Measurements from ENCODE around the gene PRLR. TPM values are rescaled to one million over a fixed set of nuclear protein-coding genes. Genes with fewer than 3 reads are reported as not detected.

Gene PRLR
- total RNA-seq, 3 donors from 2014 or later (not counting 1 experiment from before 2014, with no cell fraction given): 0.05 to 0.16 (median 0.09) TPM

GRCh38 chr5:35016174-35017051 is 213.9 kb downstream of the PRLR start:
- no peak for DNase-seq
- Histone ChIP-seq H3K36me3 (ENCODE audit: control insufficient read depth, insufficient read depth, low read length) (no peaks in the 10 kb centered on the region), H3K4me1 (ENCODE audit: control insufficient read depth, insufficient read depth, low read length) (no peaks in the 10 kb centered on the region), H3K27me3 (ENCODE audit: control insufficient read depth, insufficient read depth, low read length) (no peaks in the 10 kb centered on the region), H3K4me3 (ENCODE audit: low read length) (no peak overlapping the region), H3K27ac (ENCODE audit: low read length) (no peak overlapping the region), H3K9me3 (ENCODE audit: control insufficient read depth, insufficient read depth, low read length) (no peaks in the 10 kb centered on the region)
- H3K4me3 Mint-ChIP-seq: no peak overlapping the region
- ATAC-seq: no peak
- H3K36me3 Mint-ChIP-seq: no peaks in the 10 kb centered on the region
- no peak overlapping the region for H3K27ac Mint-ChIP-seq
- no peak for TF ChIP-seq CTCF (IDR thresholded peaks at IDR 0.05)
- 40% methylated on average over 4 of the region's 4 CpGs for WGBS (ENCODE audit: insufficient coverage)
- intact Hi-C loops (cut with micrococcal nuclease): no loop called here
- H3K9me3 Mint-ChIP-seq: no peaks in the 10 kb centered on the region
- H3K4me1 Mint-ChIP-seq: no peaks in the 10 kb centered on the region
- H3K27me3 Mint-ChIP-seq (ENCODE audit: low read depth in 2 of 2): peaks cover 0 to 3% of the 10 kb centered on the region in 2 donors

GRCh38 chr5:35015063-35015462 is 215.2 kb downstream of the PRLR start:
- no peaks in the 10 kb centered on the region for H3K4me1 ChIP-seq (ENCODE audit: control insufficient read depth, insufficient read depth, low read length)
- Mint-ChIP-seq H3K4me3 (no peak overlapping the region), H3K36me3 (no peaks in the 10 kb centered on the region), H3K27ac (no peak overlapping the region), H3K9me3 (no peaks in the 10 kb centered on the region), H3K4me1 (no peaks in the 10 kb centered on the region), H3K27me3 (ENCODE audit: low read depth in 2 of 2) (peaks cover 3% of the 10 kb centered on the region in 2 donors)
- TF ChIP-seq CTCF (IDR thresholded peaks at IDR 0.05): no peak
- no peaks in the 10 kb centered on the region for H3K9me3 ChIP-seq (ENCODE audit: control insufficient read depth, insufficient read depth, low read length)
- no peak overlapping the region for H3K27ac ChIP-seq (ENCODE audit: low read length)
- H3K4me3 ChIP-seq (ENCODE audit: low read length): no peak overlapping the region
- intact Hi-C loops (cut with micrococcal nuclease): no loop called here
- no peak for ATAC-seq
- WGBS (ENCODE audit: insufficient coverage): 89% methylated on average over 4 of the region's 4 CpGs
- no peak for DNase-seq
- H3K36me3 ChIP-seq (ENCODE audit: control insufficient read depth, insufficient read depth, low read length): no peaks in the 10 kb centered on the region
- no peaks in the 10 kb centered on the region for H3K27me3 ChIP-seq (ENCODE audit: control insufficient read depth, insufficient read depth, low read length)

- H3K27ac ChIP-seq (ENCODE audit: low read length): no peak overlapping the region
- 89% methylated on average over 4 of the region's 5 CpGs for WGBS (ENCODE audit: insufficient coverage)
- H3K4me1 ChIP-seq (ENCODE audit: control insufficient read depth, insufficient read depth, low read length): no peaks in the 10 kb centered on the region
- no peaks in the 10 kb centered on the region for H3K36me3 ChIP-seq (ENCODE audit: control insufficient read depth, insufficient read depth, low read length)
- Mint-ChIP-seq H3K4me1 (no peaks in the 10 kb centered on the region), H3K4me3 (no peak overlapping the region), H3K9me3 (no peaks in the 10 kb centered on the region), H3K27me3 (ENCODE audit: low read depth in 2 of 2) (peaks cover 15 to 18% of the 10 kb centered on the region in 2 donors), H3K27ac (no peak overlapping the region), H3K36me3 (no peaks in the 10 kb centered on the region)
- DNase-seq (no peak), ATAC-seq (no peak)
- no peak overlapping the region for H3K4me3 ChIP-seq (ENCODE audit: low read length)
- TF ChIP-seq CTCF (IDR thresholded peaks at IDR 0.05): no peak
- no peaks in the 10 kb centered on the region for H3K9me3 ChIP-seq (ENCODE audit: control insufficient read depth, insufficient read depth, low read length)
- H3K27me3 ChIP-seq (ENCODE audit: control insufficient read depth, insufficient read depth, low read length): no peaks in the 10 kb centered on the region
- intact Hi-C loops (cut with micrococcal nuclease): no loop called here
These were observed 217.5 kb downstream of the PRLR start for GRCh38 chr5:35012796-35013195.

Data from natural killer cell (primary cell).